NCI-H226 (cell line): ENCODE measurements around the gene IQCC.
A peak's percentile ranks its signal among the peaks of the same experiment; 100 is the strongest.

Experiments
- DNase-seq: peaks from one replicate; pipeline ENCODE4 v3.0.0-alpha.2; 2015

Gene IQCC

GRCh38 chr1:32195972-32196823 lies 9.3 kb upstream of the IQCC start:
- DNase-seq, result no peak

GRCh38 chr1:32197074-32197473 lies 8.4 kb upstream of the IQCC start:
- DNase-seq, result no peak

- no peak for DNase-seq
These were observed 7.6 kb upstream of the IQCC start for GRCh38 chr1:32197837-32198236.

GRCh38 chr1:32198237-32199042 lies 7.0 kb upstream of the IQCC start:
- DNase-seq, result no peak

GRCh38 chr1:32199043-32199716 lies 6.3 kb upstream of the IQCC start:
- no peak for DNase-seq

GRCh38 chr1:32199717-32200072 lies 5.8 kb upstream of the IQCC start:
- DNase-seq, result no peak

- peak; percentile 38 for DNase-seq
These were observed 5.1 kb upstream of the IQCC start, which contains the start of gene CCDC28B for GRCh38 chr1:32200226-32201010. TSS of gene CCDC28B (plus strand) at chr1:32200595. CDS start at chr1:32201936, 1,341 bp downstream.

GRCh38 chr1:32201011-32201855 lies 4.2 kb upstream of the IQCC start:
- no peak for DNase-seq

- DNase-seq, result no peak
These were observed 519 bp upstream of the IQCC start for GRCh38 chr1:32204943-32205361.

GRCh38 chr1:32208469-32208868 lies 3.0 kb downstream of the IQCC start:
- DNase-seq, result no peak

- peak; percentile 65 for DNase-seq
These were observed 3.4 kb downstream of the IQCC start, which contains the start of gene DCDC2B for GRCh38 chr1:32208891-32209328. TSS of gene DCDC2B (plus strand) at chr1:32209089. CDS start at chr1:32209094, 5 bp downstream.

- DNase-seq, result peak; percentile 57
These were observed 10.4 kb downstream of the IQCC start for GRCh38 chr1:32215629-32216480.

GRCh38 chr1:32216566-32216965 lies 11.1 kb downstream of the IQCC start:
- DNase-seq, result no peak

GRCh38 chr1:32219022-32219421 lies 13.6 kb downstream of the IQCC start:
- no peak for DNase-seq

- no peak for DNase-seq
These were observed 15.5 kb downstream of the IQCC start for GRCh38 chr1:32220746-32221580.

- DNase-seq, result no peak
These were observed 16.1 kb downstream of the IQCC start for GRCh38 chr1:32221581-32221979.

- peak; percentile 90 for DNase-seq
These were observed 16.7 kb downstream of the IQCC start, which contains the start of the genes EIF3I and TMEM234 for GRCh38 chr1:32221980-32222755. TSS of gene EIF3I (plus strand) at chr1:32222407. CDS start at chr1:32222442, 35 bp downstream. TSS of gene TMEM234 (minus strand) at chr1:32222353. CDS start at chr1:32222322, 31 bp downstream.

- no peak for DNase-seq
These were observed 18.2 kb downstream of the IQCC start for GRCh38 chr1:32223683-32224082.
